ENCODE data around the gene EFCAB7.

Gene EFCAB7

DNA sequence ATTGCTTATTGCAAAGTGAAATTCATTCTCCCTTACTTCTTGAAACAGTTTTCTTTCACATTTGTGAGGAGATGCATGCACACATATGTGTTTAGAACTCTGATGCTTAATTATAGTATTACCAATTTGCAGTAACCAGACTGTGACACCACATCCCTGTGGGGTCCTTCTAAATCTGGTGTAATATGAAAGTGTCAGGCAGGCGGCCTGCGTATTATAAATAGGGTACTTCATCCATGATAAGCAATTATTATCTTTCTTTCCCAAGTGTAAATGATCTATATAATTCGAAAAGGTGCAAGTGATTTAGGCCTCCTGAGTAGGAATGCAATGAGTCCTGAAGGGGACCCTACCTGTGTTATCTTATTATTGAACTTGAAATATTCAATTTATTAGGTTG, 876 bp downstream of the EFCAB7 start:
- Histone ChIP-seq H3K27ac (ENCODE audit: extremely low read depth, low read depth, low read length) (peak overlapping the region; percentile 74), H3K36me3 (ENCODE audit: control insufficient read depth in 2 of 2, insufficient read depth in 1 of 2, low read length in 2 of 2) (peaks cover 9 to 20% of the 10 kb centered on the region in 2 experiments; a peak in 2 of 3 replicates), H3K4me1 (ENCODE audit: control insufficient read depth, insufficient read depth, low read length) (peaks cover 4% of the 10 kb centered on the region; the same call in 1 of the 2 replicates), H3K9me3 (ENCODE audit: control insufficient read depth, insufficient read depth, low read depth, low read length) (no peaks in the 10 kb centered on the region), H3K4me3 (ENCODE audit: low read depth, low read length) (peak overlapping the region; percentile 77)
- ChIA-PET POLR2A (interaction anchor here (2.0 kb wide), 1 partner anchor 204 kb away, joined by 4 read pairs; no protein-coding TSS in a partner anchor), CTCF (interaction anchor here (0.8 to 1.9 kb wide), 2 partner anchors 13 to 52 kb away, joined by 3 to 8 read pairs; no protein-coding TSS in a partner anchor)
- TF ChIP-seq ZNF23 (tag by site-specific recombination; IDR thresholded peaks at IDR 0.05; ENCODE audit: borderline replicate concordance), result no peak
- TF ChIP-seq ZNF133 (tag by site-specific recombination; IDR thresholded peaks at IDR 0.05), result no peak
- no peak for TF ChIP-seq ZNF174 (tag by site-specific recombination; IDR thresholded peaks at IDR 0.05)
- no peak for TF ChIP-seq SP2 (tag by site-specific recombination; IDR thresholded peaks at IDR 0.05)
- TF ChIP-seq ZNF623 (tag by site-specific recombination; IDR thresholded peaks at IDR 0.05), result no peak
- no peak for TF ChIP-seq ZBTB6 (tag by site-specific recombination; IDR thresholded peaks at IDR 0.05)
- TF ChIP-seq ZNF335 (tag by site-specific recombination; conservative IDR thresholded peaks at IDR 0.05), result peak; percentile 83
- no peak for TF ChIP-seq ZNF416 (tag by site-specific recombination; IDR thresholded peaks at IDR 0.05)
- TF ChIP-seq, protein P1, sequence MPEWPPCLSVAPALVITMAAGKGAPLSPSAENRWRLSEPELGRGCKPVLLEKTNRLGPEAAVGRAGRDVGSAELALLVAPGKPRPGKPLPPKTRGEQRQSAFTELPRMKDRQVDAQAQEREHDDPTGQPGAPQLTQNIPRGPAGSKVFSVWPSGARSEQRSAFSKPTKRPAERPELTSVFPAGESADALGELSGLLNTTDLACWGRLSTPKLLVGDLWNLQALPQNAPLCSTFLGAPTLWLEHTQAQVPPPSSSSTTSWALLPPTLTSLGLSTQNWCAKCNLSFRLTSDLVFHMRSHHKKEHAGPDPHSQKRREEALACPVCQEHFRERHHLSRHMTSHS (tag by site-specific recombination; IDR thresholded peaks at IDR 0.05), result no peak
- no peak for TF ChIP-seq SCRT1 (tag by site-specific recombination; IDR thresholded peaks at IDR 0.05; ENCODE audit: borderline replicate concordance)
- TF ChIP-seq ZSCAN18 (tag by site-specific recombination; IDR thresholded peaks at IDR 0.05), result no peak
- TF ChIP-seq, protein P2, sequence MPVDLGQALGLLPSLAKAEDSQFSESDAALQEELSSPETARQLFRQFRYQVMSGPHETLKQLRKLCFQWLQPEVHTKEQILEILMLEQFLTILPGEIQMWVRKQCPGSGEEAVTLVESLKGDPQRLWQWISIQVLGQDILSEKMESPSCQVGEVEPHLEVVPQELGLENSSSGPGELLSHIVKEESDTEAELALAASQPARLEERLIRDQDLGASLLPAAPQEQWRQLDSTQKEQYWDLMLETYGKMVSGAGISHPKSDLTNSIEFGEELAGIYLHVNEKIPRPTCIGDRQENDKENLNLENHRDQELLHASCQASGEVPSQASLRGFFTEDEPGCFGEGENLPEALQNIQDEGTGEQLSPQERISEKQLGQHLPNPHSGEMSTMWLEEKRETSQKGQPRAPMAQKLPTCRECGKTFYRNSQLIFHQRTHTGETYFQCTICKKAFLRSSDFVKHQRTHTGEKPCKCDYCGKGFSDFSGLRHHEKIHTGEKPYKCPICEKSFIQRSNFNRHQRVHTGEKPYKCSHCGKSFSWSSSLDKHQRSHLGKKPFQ (tag by site-specific recombination; IDR thresholded peaks at IDR 0.05), result no peak
- TF ChIP-seq BCL11A (tag by site-specific recombination; IDR thresholded peaks at IDR 0.05; ENCODE audit: low read depth), result no peak
- no peak for TF ChIP-seq ZNF777 (tag by site-specific recombination; IDR thresholded peaks at IDR 0.05; ENCODE audit: borderline replicate concordance)
- TF ChIP-seq GLIS1 (tag by site-specific recombination; IDR thresholded peaks at IDR 0.05), result 0 out of 2 replicates have a peak, but pooled peaks have one; percentile 16

GRCh38 chr1:63532727-63533126, 9.4 kb downstream of the EFCAB7 start:
- no peak overlapping the region for H3K4me3 ChIP-seq (ENCODE audit: low read depth, low read length)
- no peaks in the 10 kb centered on the region for H3K9me3 ChIP-seq (ENCODE audit: control insufficient read depth, insufficient read depth, low read depth, low read length)
- no peaks in the 10 kb centered on the region for H3K4me1 ChIP-seq (ENCODE audit: control insufficient read depth, insufficient read depth, low read length)
- TF ChIP-seq ZNF169 (tag by site-specific recombination; IDR thresholded peaks at IDR 0.05), result no peak
- no peak for TF ChIP-seq ZNF416 (tag by site-specific recombination; IDR thresholded peaks at IDR 0.05)
- no peak for TF ChIP-seq ZNF121 (tag by site-specific recombination; IDR thresholded peaks at IDR 0.05)
- TF ChIP-seq ZNF529 (tag by site-specific recombination; IDR thresholded peaks at IDR 0.05; ENCODE audit: insufficient replicate concordance), result no peak
- no peak for TF ChIP-seq ZNF112 (tag by site-specific recombination; IDR thresholded peaks at IDR 0.05)
- TF ChIP-seq ZNF585B (tag by site-specific recombination; IDR thresholded peaks at IDR 0.05), result no peak
- TF ChIP-seq ZNF792 (tag by site-specific recombination; IDR thresholded peaks at IDR 0.05), result no peak
- TF ChIP-seq ZNF157 (tag by site-specific recombination; IDR thresholded peaks at IDR 0.05), result no peak
- no peak for TF ChIP-seq ZNF155 (tag by site-specific recombination; IDR thresholded peaks at IDR 0.05)
- no peak for TF ChIP-seq ZNF521 (tag by site-specific recombination; IDR thresholded peaks at IDR 0.05)
- TF ChIP-seq ZNF19 (tag by site-specific recombination; IDR thresholded peaks at IDR 0.05; ENCODE audit: low read depth), result no peak
- TF ChIP-seq ZNF433 (tag by site-specific recombination; IDR thresholded peaks at IDR 0.05; ENCODE audit: low read depth), result no peak
- no peak overlapping the region for H3K27ac ChIP-seq (ENCODE audit: extremely low read depth, low read depth, low read length)
- POLR2A ChIA-PET, result no interaction called here
- H3K36me3 ChIP-seq (ENCODE audit: control insufficient read depth in 2 of 2, insufficient read depth in 1 of 2, low read length in 2 of 2), result peaks cover 16 to 28% of the 10 kb centered on the region in 2 experiments; a peak in 2 of 3 replicates
- CTCF ChIA-PET, result no interaction called here
